Prostate gland (tissue), 2 donors: ENCODE data around the gene CCL18. TPM values are rescaled to one million over a fixed set of nuclear protein-coding genes. Genes with fewer than 3 reads are reported as not detected.
"Not testable (repeated sequence)": the region's sequence is repeated elsewhere in the genome, so short reads cannot be mapped to it uniquely, and the experiment has no call there.

Experiments used
- DNase-seq: peaks from one replicate; pipeline ENCODE4 v3.0.0-alpha.2; 2019; ENCODE audit warnings: low spot score
- H3K27ac ChIP-seq, 2 donors: fragments of 200-600 bp; sonication (generic); 2 replicates each; pipeline ENCODE4 v1.5.1; 2017 to 2019
- H3K27me3 ChIP-seq: fragments of 200-600 bp; sonication (generic); replicated peaks from 2 replicates; pipeline ENCODE4 v1.5.1; 2019; ENCODE audit not compliant: insufficient read depth
- H3K36me3 ChIP-seq, 2 donors: fragments of 200-600 bp; sonication (generic); 1 replicate in 1 of 2; 2 replicates in 1 of 2; pipeline versions ENCODE4 v1.5.1 to v1.8.1; 2017 to 2019
- H3K4me1 ChIP-seq: fragments of 200-600 bp; sonication (generic); replicated peaks from 2 replicates; pipeline ENCODE4 v1.5.1; 2019
- H3K4me3 ChIP-seq, 2 donors: fragments of 200-600 bp; sonication (generic); 2 replicates each; pipeline ENCODE4 v1.5.1; 2017 to 2019
- H3K9me3 ChIP-seq: fragments of 200-600 bp; sonication (generic); 2 replicates; pipeline ENCODE4 v1.5.1; 2017
- CTCF ChIP-seq, 4 experiments: fragments of 200-600 bp in 2 of 4; fragments of 450-650 bp in 2 of 4; sonication (generic) in 2 of 4; IDR thresholded peaks; 1 replicate in 3 of 4; 2 replicates in 1 of 4; pipeline ENCODE4 v1.5.1; 2016 to 2019; ENCODE audit warnings: antibody characterized with exemption in 4 of 4, mild to moderate bottlenecking in 2 of 4, moderate library complexity in 2 of 4
- POLR2A ChIP-seq: fragments of 450-650 bp; IDR thresholded peaks from one replicate; pipeline ENCODE4 v1.6.1; 2016; ENCODE audit warnings: antibody characterized with exemption, mild to moderate bottlenecking
- POLR2AphosphoS5 ChIP-seq: sonication (generic); formaldehyde crosslinking; IDR thresholded peaks from one replicate; pipeline ENCODE4 v1.6.1; 2017; ENCODE audit warnings: antibody characterized with exemption
- WGBS: methylation state at CpG from one replicate; pipeline ENCODE4 v1.1.5; 2018; 5-methylcytosine and 5-hydroxymethylcytosine counted together
- intact Hi-C: fragments of 100-400 bp; cut with DNase I; formaldehyde crosslinking; loops from one replicate; pipeline ENCODE4 v1.14.2; 2022
- total RNA-seq, 2 donors: library from RNA; depleted of rRNA; stranded (reverse); fragments of >200 nt; gene quantifications; one replicate each; pipeline ENCODE4 v1.1.0, GENCODE V29; 2016

The CCL18 gene
- total RNA-seq, 2 donors from 2014 or later, result 2.4 TPM; not detected in 1

GRCh38 chr17:36083691-36084090, 19.6 kb downstream of the CCL18 start:
- H3K27ac ChIP-seq, H3K4me3 ChIP-seq, DNase-seq, H3K36me3 ChIP-seq, H3K9me3 ChIP-seq, H3K4me1 ChIP-seq, H3K27me3 ChIP-seq, intact Hi-C loops: not testable (repeated sequence)
- 79% methylated on average over 2 of the region's 2 CpGs for WGBS

DNA sequence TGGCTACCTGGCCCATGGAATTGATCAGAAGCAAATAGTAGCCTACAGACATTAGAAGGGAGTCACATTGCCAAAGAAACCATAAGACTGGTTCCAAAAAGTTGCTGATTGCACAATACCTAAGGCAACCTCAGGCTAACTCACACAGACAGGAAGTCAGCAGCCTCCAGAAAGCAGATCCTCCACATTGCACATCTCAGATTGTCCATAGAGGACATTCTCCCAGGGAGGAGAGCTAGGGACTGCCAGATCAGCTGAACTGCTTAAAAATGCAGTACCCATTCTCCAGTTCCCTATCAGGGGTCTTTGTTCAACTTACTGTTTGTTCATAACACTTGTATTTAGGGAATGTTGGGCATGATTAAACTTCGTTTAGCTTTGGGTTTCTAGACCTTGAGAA, 21.7 kb downstream of the CCL18 start:
- H3K4me1 ChIP-seq, result no peaks in the 10 kb centered on the region
- no peaks in the 10 kb centered on the region for H3K9me3 ChIP-seq
- 37% methylated on average over 1 of the region's 1 CpG for WGBS
- no peak overlapping the region for H3K4me3 ChIP-seq
- no peaks in the 10 kb centered on the region for H3K36me3 ChIP-seq
- no peak overlapping the region for H3K27ac ChIP-seq
- TF ChIP-seq CTCF (IDR thresholded peaks at IDR 0.05), result no peak
- TF ChIP-seq POLR2AphosphoS5, result no peak
- TF ChIP-seq POLR2A, result no peak
- H3K27me3 ChIP-seq, result no peaks in the 10 kb centered on the region
- intact Hi-C loops, result no loop called here
- DNase-seq, result no peak

DNA sequence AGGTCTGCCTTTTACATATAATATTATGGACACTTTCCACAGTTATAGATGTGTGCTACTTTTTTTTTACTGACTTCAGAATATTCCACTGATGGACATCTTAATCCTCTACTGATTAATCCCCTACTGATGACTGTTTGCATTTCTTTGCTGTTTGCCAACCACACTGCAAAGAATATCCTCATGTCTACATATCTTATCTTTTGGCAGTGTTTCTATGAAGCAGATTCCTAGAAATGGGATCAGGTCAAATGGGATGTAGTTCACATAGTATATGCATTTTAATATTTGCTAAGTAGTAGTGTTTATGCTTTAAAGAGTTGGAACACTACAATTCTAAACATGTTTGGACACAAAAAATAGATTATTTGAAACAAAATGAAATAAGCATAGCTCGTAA, 22.7 kb downstream of the CCL18 start:
- H3K4me3 ChIP-seq, result no peak overlapping the region
- intact Hi-C loops, result no loop called here
- DNase-seq, result no peak
- no peak overlapping the region for H3K27ac ChIP-seq
- no peak for TF ChIP-seq POLR2A
- TF ChIP-seq CTCF (IDR thresholded peaks at IDR 0.05), result no peak
- no peak for TF ChIP-seq POLR2AphosphoS5
- H3K36me3 ChIP-seq, result no peaks in the 10 kb centered on the region
- H3K4me1 ChIP-seq, result no peaks in the 10 kb centered on the region
- WGBS, result 90% methylated on average over 1 of the region's 1 CpG
- H3K27me3 ChIP-seq, result no peaks in the 10 kb centered on the region
- no peaks in the 10 kb centered on the region for H3K9me3 ChIP-seq

DNA sequence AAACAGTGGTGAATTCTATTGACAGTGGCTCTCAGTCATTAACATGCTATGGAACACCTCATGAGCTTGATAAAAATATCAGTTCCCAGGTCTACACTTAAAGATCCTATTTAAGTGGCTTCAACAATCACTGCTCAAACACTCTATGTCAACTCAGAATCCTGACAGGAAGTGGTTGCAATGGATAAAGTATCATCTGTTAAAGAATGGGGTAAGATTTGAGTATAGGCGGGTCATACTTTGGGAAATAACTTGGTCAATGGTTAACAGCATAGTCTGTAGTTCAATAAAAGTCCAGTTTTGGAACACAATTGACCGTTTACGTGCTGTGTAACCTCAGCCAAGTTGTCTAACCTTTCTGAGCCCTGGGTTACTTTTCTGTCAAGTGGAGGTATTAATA, 23.4 kb downstream of the CCL18 start:
- DNase-seq, H3K36me3 ChIP-seq, H3K27ac ChIP-seq, intact Hi-C loops, H3K4me3 ChIP-seq, H3K9me3 ChIP-seq, H3K4me1 ChIP-seq, H3K27me3 ChIP-seq: not testable (repeated sequence)
- 62% methylated on average over 1 of the region's 3 CpGs for WGBS

DNA sequence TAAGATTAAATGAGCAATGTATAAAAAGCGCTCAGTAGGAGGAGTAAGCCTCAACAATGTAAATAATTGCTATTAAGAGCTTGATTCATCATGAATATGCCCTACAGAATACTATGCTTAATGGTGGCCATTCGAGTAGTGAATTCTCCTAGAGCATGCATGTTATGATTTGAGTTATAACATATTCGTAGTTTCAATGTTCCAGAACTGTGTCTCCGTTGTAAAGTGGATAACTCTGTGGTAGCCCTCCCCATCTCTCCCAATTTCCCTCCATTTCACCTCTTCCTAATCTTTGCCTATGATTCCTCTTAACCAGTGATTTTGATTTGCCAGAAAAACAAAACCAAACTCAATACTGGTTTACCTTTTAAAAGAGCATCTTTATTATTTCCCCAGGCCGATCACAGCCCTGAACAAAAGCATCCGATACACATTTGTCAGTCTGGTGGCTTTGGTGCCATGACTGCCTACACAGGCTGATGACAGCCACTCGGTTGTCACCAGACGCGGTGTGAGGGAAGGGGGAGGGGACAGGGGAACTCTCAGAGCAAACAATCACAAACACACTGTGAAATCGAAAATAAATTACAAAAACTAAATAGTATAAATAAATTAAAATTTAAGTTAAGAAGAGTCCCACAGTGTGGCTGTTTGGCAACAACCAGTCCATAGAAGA, 24.0 kb downstream of the CCL18 start:
- 84% methylated on average over 9 of the region's 10 CpGs for WGBS
- H3K27ac ChIP-seq, H3K4me3 ChIP-seq, H3K27me3 ChIP-seq, H3K36me3 ChIP-seq, H3K4me1 ChIP-seq, DNase-seq, intact Hi-C loops, H3K9me3 ChIP-seq: not testable (repeated sequence)

- Histone ChIP-seq H3K36me3 (no peaks in the 10 kb centered on the region), H3K4me1 (no peaks in the 10 kb centered on the region), H3K27ac (no peak overlapping the region), H3K27me3 (no peaks in the 10 kb centered on the region), H3K9me3 (no peaks in the 10 kb centered on the region), H3K4me3 (no peak overlapping the region)
- DNase-seq, result no peak
- WGBS, result 88% methylated on average over 14 of the region's 14 CpGs
- intact Hi-C loops, result no loop called here
- TF ChIP-seq POLR2A, result no peak
- TF ChIP-seq CTCF (IDR thresholded peaks at IDR 0.05), result no peak
- no peak for TF ChIP-seq POLR2AphosphoS5
These were observed 24.7 kb downstream of the CCL18 start for GRCh38 chr17:36088670-36089338.
